ENCODE measurements around the gene TBR1. TPM values are rescaled to one million over a fixed set of nuclear protein-coding genes. Genes with fewer than 3 reads are reported as not detected.
A peak's percentile ranks its signal among the peaks of the same experiment; 100 is the strongest.

TBR1 gene
- total RNA-seq, 1 donor from 2014 or later = not detected

DNA sequence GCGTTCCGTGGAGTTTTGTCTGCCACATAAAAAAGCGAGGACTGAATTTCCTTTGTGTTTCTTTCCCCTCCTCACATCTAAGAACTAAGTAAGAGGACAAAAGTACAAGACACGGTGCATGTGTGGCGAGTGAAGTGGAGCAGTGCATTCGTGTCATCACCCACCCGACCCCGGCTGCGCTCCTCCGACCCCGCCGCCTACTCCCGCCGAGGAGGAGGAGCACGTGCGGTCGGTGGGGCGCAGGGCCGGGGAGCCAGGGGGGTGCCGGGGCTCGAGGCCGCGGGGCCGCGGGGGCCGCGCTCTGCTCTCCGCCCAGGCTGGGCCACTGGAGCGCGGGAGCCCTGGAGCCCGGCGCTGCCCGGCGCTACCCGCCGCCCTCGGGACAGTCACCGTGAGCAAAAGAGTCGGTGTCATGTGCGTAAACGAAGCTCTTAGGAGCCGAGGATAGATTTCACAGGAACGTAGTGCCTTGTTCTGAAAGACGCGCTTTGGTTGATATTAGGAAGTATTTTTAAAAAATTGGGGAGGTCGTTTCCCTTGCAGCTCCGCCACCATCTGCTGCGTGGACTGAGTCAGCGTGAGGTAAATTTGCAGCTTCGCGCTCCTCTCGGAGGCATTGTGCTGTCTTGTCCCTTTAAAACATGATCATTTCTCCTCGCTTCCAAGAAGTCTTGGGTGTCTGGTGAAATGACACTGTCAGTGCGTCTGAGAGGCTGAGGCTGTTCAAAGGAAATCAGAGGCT is 11.0 kb downstream of the TBR1 start:
- TF ChIP-seq, protein P1, sequence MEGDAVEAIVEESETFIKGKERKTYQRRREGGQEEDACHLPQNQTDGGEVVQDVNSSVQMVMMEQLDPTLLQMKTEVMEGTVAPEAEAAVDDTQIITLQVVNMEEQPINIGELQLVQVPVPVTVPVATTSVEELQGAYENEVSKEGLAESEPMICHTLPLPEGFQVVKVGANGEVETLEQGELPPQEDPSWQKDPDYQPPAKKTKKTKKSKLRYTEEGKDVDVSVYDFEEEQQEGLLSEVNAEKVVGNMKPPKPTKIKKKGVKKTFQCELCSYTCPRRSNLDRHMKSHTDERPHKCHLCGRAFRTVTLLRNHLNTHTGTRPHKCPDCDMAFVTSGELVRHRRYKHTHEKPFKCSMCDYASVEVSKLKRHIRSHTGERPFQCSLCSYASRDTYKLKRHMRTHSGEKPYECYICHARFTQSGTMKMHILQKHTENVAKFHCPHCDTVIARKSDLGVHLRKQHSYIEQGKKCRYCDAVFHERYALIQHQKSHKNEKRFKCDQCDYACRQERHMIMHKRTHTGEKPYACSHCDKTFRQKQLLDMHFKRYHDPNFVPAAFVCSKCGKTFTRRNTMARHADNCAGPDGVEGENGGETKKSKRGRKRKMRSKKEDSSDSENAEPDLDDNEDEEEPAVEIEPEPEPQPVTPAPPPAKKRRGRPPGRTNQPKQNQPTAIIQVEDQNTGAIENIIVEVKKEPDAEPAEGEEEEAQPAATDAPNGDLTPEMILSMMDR (IDR thresholded peaks at IDR 0.05; ENCODE audit: partially characterized antibody, unreplicated experiment) = peak; percentile 16
- Mint-ChIP-seq H3K4me3 (ENCODE audit: unreplicated experiment) (peak overlapping the region; percentile 88), H3K27me3 (ENCODE audit: unreplicated experiment) (peaks cover 35% of the 10 kb centered on the region), H3K4me1 (ENCODE audit: low read depth, unreplicated experiment) (peaks cover 8% of the 10 kb centered on the region), H3K27ac (ENCODE audit: unreplicated experiment) (no peak overlapping the region), H3K9me3 (ENCODE audit: unreplicated experiment) (peaks cover 17% of the 10 kb centered on the region), H3K36me3 (ENCODE audit: unreplicated experiment) (no peaks in the 10 kb centered on the region)
- DNase-seq = no peak

DNA sequence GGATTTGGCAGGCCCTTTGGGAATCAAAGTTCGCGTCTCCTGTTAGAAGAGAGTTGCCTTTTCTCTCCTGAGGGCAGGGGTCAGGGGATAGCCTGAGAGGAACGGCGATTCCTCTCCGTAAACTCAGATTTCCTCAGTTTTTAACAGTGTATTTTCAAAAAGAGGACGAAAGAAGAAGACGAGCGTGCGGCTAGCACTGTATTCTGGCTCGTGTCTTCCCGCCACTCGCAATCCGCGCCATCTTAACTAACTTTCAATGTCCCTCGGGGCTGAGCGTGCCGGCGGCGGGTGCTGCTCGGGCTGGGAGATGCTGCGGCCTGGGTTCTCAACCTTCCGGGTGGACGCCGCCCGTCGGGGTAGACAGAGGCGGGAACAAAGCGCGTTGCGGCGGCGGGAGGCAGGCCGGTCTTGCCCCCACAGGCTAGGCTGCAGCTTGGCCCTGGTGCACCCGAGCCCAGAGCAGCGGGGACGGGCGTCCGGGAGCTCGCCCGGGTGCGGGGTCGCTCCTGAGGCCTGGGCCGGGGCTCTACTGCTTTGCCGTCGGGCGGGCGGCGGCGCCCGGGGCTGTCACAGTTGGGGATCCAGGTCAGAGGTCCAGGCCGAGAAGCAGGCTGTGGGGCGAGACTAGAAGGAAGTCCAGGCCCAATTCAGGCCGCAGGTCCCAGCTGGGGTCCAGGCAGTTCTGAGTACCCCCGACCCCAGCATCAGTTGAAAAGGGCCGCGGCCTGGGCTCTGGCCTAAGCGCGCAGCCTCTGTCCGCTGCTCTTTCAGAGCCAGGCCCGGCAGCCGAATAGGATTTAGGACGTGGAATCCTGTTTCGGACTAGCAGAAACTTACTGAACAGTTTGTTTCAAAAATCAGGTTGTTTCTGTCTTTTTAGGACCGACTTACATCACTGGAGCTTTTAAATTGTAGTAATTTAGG is 11.8 kb downstream of the TBR1 start:
- H3K4me3 Mint-ChIP-seq (ENCODE audit: unreplicated experiment) = peak overlapping the region; percentile 88
- peaks cover 28% of the 10 kb centered on the region for H3K27me3 Mint-ChIP-seq (ENCODE audit: unreplicated experiment)
- H3K36me3 Mint-ChIP-seq (ENCODE audit: unreplicated experiment) = no peaks in the 10 kb centered on the region
- peaks cover 17% of the 10 kb centered on the region for H3K9me3 Mint-ChIP-seq (ENCODE audit: unreplicated experiment)
- TF ChIP-seq, protein P1 (IDR thresholded peaks at IDR 0.05; ENCODE audit: partially characterized antibody, unreplicated experiment) = no peak
- no peak for DNase-seq
- H3K4me1 Mint-ChIP-seq (ENCODE audit: low read depth, unreplicated experiment) = peaks cover 8% of the 10 kb centered on the region
- H3K27ac Mint-ChIP-seq (ENCODE audit: unreplicated experiment) = no peak overlapping the region

DNA sequence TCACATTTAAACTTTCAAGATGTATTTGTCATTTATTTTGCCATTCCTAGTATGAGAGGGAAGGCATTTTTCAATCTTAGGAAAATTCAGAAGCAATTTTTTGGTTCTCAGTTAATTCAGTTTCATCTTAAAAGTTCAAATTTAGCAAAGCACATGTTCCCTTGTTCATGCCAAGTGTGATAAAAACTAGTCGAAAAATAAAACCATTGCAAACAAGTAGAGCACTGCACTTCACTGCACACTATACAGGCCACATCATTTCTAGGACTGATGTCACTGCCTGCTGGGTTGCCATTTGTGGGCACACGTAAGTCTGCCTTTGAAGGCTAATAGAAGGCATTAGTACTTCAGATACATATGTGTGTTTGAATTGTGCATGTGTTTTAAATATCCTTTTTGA is 14.3 kb downstream of the TBR1 start:
- DNase-seq = no peak
- TF ChIP-seq, protein P1 (IDR thresholded peaks at IDR 0.05; ENCODE audit: partially characterized antibody, unreplicated experiment) = no peak
- Mint-ChIP-seq H3K27me3 (ENCODE audit: unreplicated experiment) (peaks cover 16% of the 10 kb centered on the region), H3K27ac (ENCODE audit: unreplicated experiment) (no peak overlapping the region), H3K4me1 (ENCODE audit: low read depth, unreplicated experiment) (peaks cover 5% of the 10 kb centered on the region), H3K9me3 (ENCODE audit: unreplicated experiment) (peaks cover 6% of the 10 kb centered on the region), H3K36me3 (ENCODE audit: unreplicated experiment) (no peaks in the 10 kb centered on the region), H3K4me3 (ENCODE audit: unreplicated experiment) (no peak overlapping the region)

DNA sequence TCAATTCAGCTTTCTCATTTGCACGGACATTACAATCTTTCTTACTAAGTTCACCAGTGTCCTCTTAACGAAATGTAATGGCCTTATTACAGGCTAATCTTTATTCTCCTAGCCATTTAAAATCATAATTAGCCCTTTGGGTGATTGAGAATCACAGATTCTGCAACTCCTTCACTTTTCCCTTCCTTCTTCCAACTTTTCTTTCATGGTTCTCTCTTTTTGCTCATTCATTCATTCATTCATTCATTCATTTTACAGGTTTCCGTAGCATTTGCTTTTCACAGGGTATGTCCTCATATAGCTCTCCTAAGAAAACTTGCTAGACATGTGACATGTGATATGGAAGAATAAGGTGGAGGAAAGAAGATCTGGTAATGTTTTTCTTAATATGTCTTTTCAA is 16.0 kb downstream of the TBR1 start:
- Mint-ChIP-seq H3K4me1 (ENCODE audit: low read depth, unreplicated experiment) (peaks cover 5% of the 10 kb centered on the region), H3K36me3 (ENCODE audit: unreplicated experiment) (no peaks in the 10 kb centered on the region), H3K4me3 (ENCODE audit: unreplicated experiment) (no peak overlapping the region), H3K27ac (ENCODE audit: unreplicated experiment) (no peak overlapping the region), H3K27me3 (ENCODE audit: unreplicated experiment) (peaks cover 13% of the 10 kb centered on the region), H3K9me3 (ENCODE audit: unreplicated experiment) (peaks cover 6% of the 10 kb centered on the region)
- TF ChIP-seq, protein P1 (IDR thresholded peaks at IDR 0.05; ENCODE audit: partially characterized antibody, unreplicated experiment) = no peak
- DNase-seq = no peak

Data from glutamatergic neuron (in vitro differentiated cells).